Peyer's patch (tissue), 4 donors: ENCODE data around the gene TNNC1. TPM values are rescaled to one million over a fixed set of nuclear protein-coding genes. Genes with fewer than 3 reads are reported as not detected.

ENCODE experiments used
- DNase-seq, 3 donors: peaks; one replicate each; pipeline ENCODE4 v3.0.0-alpha.2; 2017 to 2019
- H3K27ac ChIP-seq, 4 donors: fragments of 200-600 bp; sonication (generic); one replicate each; pipeline ENCODE4 v1.5.1; 2016 to 2019
- H3K27me3 ChIP-seq, 2 donors: fragments of 200-600 bp; sonication (generic); one replicate each; pipeline ENCODE4 v1.5.1; 2019
- H3K36me3 ChIP-seq, 3 donors: fragments of 200-600 bp; sonication (generic); one replicate each; pipeline ENCODE4 v1.5.1; 2016 to 2019
- H3K4me1 ChIP-seq, 4 donors: fragments of 200-600 bp; sonication (generic); one replicate each; pipeline ENCODE4 v1.5.1; 2016 to 2019
- H3K4me3 ChIP-seq, 4 donors: fragments of 200-600 bp; sonication (generic); 1 replicate in 3 of 4; 2 replicates in 1 of 4; pipeline ENCODE4 v1.5.1; 2016 to 2019; ENCODE audit warnings: mild to moderate bottlenecking in 1 of 4
- H3K9me3 ChIP-seq, 4 donors: fragments of 200-600 bp; sonication (generic); one replicate each; pipeline ENCODE4 v1.5.1; 2016 to 2019; ENCODE audit warnings: mild to moderate bottlenecking in 1 of 4
- POLR2A ChIP-seq, 2 donors: fragments of 450-650 bp; IDR thresholded peaks; one replicate each; pipeline ENCODE4 v1.5.1; 2017; ENCODE audit warnings: antibody characterized with exemption in 2 of 2, mild to moderate bottlenecking in 2 of 2, moderate library complexity in 2 of 2
- total RNA-seq, 4 donors: library from RNA; depleted of rRNA; stranded (reverse); fragments of >200 nt; gene quantifications; one replicate each; pipeline ENCODE4 v1.1.0, GENCODE V29; 2016
- TF ChIP-seq, protein P1 (sequence below), 6 experiments: fragments of 450-650 bp in 4 of 6; fragments of 200-600 bp in 2 of 6; sonication (generic) in 1 of 6; IDR thresholded peaks; one replicate each; pipeline ENCODE4 v1.5.1; 2017 to 2019; ENCODE audit warnings: antibody characterized with exemption in 6 of 6, mild to moderate bottlenecking in 3 of 6, moderate library complexity in 1 of 6

Gene TNNC1
- total RNA-seq, 4 donors from 2014 or later = not detected

DNA sequence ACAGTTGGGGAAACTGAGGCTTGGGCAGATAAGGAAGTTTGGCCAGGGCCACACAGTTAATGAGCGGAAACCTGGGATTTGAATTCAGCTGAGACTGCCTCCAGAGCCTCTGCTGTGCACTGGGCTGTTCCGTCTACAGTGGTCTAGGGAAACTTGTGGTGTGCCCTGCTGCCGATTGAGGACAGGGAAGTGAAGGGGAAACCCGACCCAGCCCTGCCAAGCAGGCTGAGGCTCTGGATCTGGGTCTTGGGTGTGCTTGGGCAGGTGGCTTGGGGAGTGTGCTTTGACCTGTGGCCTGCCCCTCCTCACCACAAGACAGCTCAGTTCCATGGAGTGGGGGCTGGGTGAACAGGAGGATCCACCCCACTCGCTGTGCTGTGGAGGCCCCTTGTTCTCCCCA is 19.2 kb upstream of the TNNC1 start:
- Histone ChIP-seq H3K27ac (no peak overlapping the region), H3K36me3 (peaks cover 0 to 72% (median 3%) of the 10 kb centered on the region in 3 donors), H3K4me3 (no peak overlapping the region), H3K4me1 (no peaks in the 10 kb centered on the region), H3K9me3 (no peaks in the 10 kb centered on the region), H3K27me3 (no peaks in the 10 kb centered on the region)
- DNase-seq = peak in 1 of 3 donors; percentile 34
- no peak for TF ChIP-seq POLR2A (IDR thresholded peaks at IDR 0.05)
- TF ChIP-seq, protein P1, sequence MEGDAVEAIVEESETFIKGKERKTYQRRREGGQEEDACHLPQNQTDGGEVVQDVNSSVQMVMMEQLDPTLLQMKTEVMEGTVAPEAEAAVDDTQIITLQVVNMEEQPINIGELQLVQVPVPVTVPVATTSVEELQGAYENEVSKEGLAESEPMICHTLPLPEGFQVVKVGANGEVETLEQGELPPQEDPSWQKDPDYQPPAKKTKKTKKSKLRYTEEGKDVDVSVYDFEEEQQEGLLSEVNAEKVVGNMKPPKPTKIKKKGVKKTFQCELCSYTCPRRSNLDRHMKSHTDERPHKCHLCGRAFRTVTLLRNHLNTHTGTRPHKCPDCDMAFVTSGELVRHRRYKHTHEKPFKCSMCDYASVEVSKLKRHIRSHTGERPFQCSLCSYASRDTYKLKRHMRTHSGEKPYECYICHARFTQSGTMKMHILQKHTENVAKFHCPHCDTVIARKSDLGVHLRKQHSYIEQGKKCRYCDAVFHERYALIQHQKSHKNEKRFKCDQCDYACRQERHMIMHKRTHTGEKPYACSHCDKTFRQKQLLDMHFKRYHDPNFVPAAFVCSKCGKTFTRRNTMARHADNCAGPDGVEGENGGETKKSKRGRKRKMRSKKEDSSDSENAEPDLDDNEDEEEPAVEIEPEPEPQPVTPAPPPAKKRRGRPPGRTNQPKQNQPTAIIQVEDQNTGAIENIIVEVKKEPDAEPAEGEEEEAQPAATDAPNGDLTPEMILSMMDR (IDR thresholded peaks at IDR 0.05) = no peak

DNA sequence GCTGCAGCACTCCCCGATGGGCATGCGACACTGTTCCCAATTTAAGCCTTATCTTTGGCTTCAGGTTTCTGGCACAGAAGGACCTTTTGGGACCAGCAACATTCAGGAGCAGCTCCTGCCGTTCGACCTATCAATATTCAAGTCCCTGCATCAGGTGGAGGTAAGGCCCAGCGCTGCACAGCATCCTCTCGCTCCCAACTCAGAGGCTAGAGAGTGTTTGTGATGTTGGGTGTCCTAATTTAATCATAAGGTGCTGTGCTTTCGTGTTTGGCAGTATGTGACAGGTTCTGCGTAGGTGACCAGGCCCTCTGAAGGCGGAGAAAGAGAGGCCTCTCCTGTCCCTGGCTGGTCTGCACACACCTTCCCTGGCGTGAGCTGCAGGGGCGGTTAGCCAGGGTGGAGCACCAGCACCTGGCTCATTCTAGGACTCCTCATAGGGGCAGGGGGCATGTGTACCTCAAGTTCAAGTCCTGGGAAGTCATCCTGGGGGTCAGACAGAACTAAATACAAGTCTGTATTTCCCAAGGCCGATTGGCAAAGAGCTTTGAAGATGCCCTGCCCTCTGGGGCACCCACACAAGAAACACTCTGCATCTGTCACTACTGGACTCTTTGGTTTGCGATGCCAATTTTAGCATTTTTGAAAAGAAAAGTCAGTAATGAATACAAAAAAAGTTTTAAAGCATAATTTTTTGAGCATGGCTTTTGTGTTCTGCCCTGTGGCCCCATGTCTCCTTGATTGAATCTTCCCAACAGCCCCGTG is 18.6 kb upstream of the TNNC1 start:
- DNase-seq = no peak
- TF ChIP-seq, protein P1 (IDR thresholded peaks at IDR 0.05) = no peak
- no peak for TF ChIP-seq POLR2A (IDR thresholded peaks at IDR 0.05)
- peaks cover 0 to 66% (median 0%) of the 10 kb centered on the region in 3 donors for H3K36me3 ChIP-seq

DNA sequence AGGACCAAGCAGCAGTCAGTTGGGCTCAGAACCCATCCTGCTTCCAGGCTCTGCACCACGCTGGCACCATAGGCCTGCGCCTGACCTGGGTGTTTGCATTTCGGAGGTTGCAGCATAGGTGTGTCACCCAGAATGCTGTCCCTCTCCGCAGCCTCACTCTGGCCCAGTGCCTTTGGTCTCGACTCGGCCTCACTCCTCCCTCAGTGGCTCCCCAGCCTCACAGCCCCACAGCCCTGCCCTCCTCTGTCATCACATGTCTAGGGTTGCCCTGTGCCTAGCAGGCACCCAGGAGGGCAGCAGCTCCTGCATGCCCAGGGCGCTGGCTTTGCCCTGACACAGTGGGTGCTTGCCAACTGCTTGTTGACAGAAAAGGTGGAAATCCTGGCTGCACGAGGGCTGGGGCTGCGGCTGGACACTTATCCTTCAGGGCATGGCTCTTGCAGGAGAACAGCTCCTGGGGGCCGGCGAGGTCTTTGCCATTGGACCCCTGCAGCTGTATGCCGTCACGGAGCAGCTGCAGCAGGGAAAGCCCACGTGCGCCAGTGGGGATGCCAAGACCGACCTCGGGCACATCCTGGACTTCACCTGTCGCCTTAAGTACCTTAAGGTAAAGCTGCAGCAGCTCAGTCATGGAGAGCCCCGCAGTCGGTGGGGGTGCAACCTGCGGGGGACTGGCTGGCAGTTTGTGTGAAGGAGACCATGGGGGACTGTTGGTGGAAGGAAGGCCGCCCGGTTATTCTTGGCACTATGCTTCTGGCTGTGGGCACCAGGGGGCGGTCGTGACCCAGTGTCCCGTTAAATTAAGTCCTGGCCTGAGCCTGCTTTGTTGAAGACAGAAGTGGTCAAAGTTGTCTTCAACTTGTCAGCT is 17.8 kb upstream of the TNNC1 start:
- DNase-seq = peak; percentile 33 to 76 (median 67)
- no peaks in the 10 kb centered on the region for H3K27me3 ChIP-seq
- H3K4me1 ChIP-seq = no peaks in the 10 kb centered on the region
- H3K36me3 ChIP-seq = peaks cover 0 to 58% (median 0%) of the 10 kb centered on the region in 3 donors
- no peak for TF ChIP-seq POLR2A (IDR thresholded peaks at IDR 0.05)
- TF ChIP-seq, protein P1 (IDR thresholded peaks at IDR 0.05) = peak in 5 of 6 experiments; percentile 19 to 54 (median 50)
- H3K27ac ChIP-seq = no peak overlapping the region
- no peak overlapping the region for H3K4me3 ChIP-seq
- H3K9me3 ChIP-seq = no peaks in the 10 kb centered on the region

More for the DNA sequence above, 18.6 kb upstream of the TNNC1 start:
- Histone ChIP-seq H3K4me1 (no peaks in the 10 kb centered on the region), H3K4me3 (no peak overlapping the region), H3K9me3 (no peaks in the 10 kb centered on the region), H3K27me3 (no peaks in the 10 kb centered on the region), H3K27ac (no peak overlapping the region)

DNA sequence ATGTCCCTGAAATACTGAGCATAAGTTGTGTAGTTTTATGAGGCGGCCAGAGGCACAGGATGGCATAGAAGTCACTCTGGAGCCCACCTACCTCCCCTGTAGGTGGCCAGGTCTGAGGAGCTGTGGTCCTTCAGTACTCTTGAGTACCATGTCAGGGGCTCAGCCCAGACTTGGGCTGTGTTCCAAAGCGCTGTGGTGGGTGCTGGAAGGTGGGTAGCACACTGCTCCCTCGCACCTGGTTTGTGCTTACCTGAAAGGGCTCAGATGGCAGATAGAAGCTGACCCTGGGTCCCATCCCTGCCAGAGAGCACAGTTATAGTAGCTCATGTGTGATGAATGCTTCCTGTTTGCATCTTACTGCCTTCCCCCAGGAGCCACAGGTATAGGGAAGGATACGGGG is 17.1 kb upstream of the TNNC1 start:
- no peaks in the 10 kb centered on the region for H3K4me1 ChIP-seq
- peaks cover 0 to 51% (median 0%) of the 10 kb centered on the region in 3 donors for H3K36me3 ChIP-seq
- DNase-seq = no peak
- H3K4me3 ChIP-seq = no peak overlapping the region
- H3K9me3 ChIP-seq = no peaks in the 10 kb centered on the region
- TF ChIP-seq, protein P1 (IDR thresholded peaks at IDR 0.05) = no peak
- no peak for TF ChIP-seq POLR2A (IDR thresholded peaks at IDR 0.05)
- H3K27ac ChIP-seq = no peak overlapping the region
- no peaks in the 10 kb centered on the region for H3K27me3 ChIP-seq

DNA sequence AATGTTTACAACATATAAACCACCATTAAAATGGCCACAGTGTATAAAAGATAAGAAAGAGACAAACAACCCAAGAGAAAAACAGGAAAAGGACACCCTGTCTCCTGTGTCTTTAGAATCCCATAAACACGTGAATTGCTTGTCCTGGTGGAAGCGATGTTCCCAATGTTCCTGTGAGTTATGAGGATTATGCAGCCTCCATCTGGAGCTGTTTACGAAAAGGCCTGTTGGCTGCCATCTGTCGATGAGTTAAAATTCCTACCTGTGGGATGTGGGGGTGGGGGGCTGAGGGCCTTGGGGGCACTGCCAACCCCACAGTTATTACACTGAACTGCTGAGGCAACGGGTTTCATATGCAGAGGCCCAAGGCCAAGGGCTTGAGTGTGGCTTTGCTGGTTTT is 15.2 kb upstream of the TNNC1 start:
- DNase-seq = no peak
- H3K27me3 ChIP-seq = no peaks in the 10 kb centered on the region
- no peaks in the 10 kb centered on the region for H3K9me3 ChIP-seq
- H3K4me3 ChIP-seq = no peak overlapping the region
- TF ChIP-seq, protein P1 (IDR thresholded peaks at IDR 0.05) = no peak
- no peak for TF ChIP-seq POLR2A (IDR thresholded peaks at IDR 0.05)
- peaks cover 0 to 44% (median 0%) of the 10 kb centered on the region in 3 donors for H3K36me3 ChIP-seq
- no peaks in the 10 kb centered on the region for H3K4me1 ChIP-seq
- H3K27ac ChIP-seq = no peak overlapping the region
